Neural cell (in vitro differentiated cells): ENCODE measurements around the gene VAV3. TPM values are rescaled to one million over a fixed set of nuclear protein-coding genes. Genes with fewer than 3 reads are reported as not detected.

Source experiments
- H2AFZ ChIP-seq: fragments of 200-600, 300-800 bp; sonication (generic), shearing (Covaris generic); 2 replicates; pipeline ENCODE4 v1.6.0; 2014; ENCODE audit warnings: low read depth, mild to moderate bottlenecking, antibody characterized with exemption, low read length, moderate library complexity
- H3F3A ChIP-seq: fragments of 200-600 bp; shearing (Covaris generic); 2 replicates; pipeline ENCODE4 v1.6.1; 2016; ENCODE audit warnings: mild to moderate bottlenecking, moderate library complexity, mixed read lengths, antibody characterized with exemption, low read length; ENCODE audit not compliant: insufficient read depth, poor library complexity, severe bottlenecking
- H3K27ac ChIP-seq: fragments of 200-600, 300-800 bp; sonication (generic), shearing (Covaris generic); 2 replicates; pipeline ENCODE4 v1.5.1; 2014; ENCODE audit warnings: mild to moderate bottlenecking, low read length, moderate library complexity
- H3K27me3 ChIP-seq: fragments of 300-800, 200-600 bp; sonication (generic), shearing (Covaris generic); 2 replicates; pipeline ENCODE4 v1.6.0; 2014; ENCODE audit warnings: mild to moderate bottlenecking, low read depth, low read length, moderate library complexity; ENCODE audit not compliant: insufficient read depth
- H3K36me3 ChIP-seq: fragments of 300-800, 200-600 bp; sonication (generic), shearing (Covaris generic); 2 replicates; pipeline ENCODE4 v1.5.1; 2014; ENCODE audit warnings: mild to moderate bottlenecking, antibody characterized with exemption, low read length, moderate library complexity; ENCODE audit not compliant: insufficient read depth
- H3K4me2 ChIP-seq: fragments of 300-800, 200-600 bp; sonication (generic), shearing (Covaris generic); 2 replicates; pipeline ENCODE4 v1.6.0; 2014; ENCODE audit warnings: mild to moderate bottlenecking, low read length
- H3K4me3 ChIP-seq: fragments of 300-800, 200-600 bp; sonication (generic), shearing (Covaris generic); 2 replicates; pipeline ENCODE4 v1.5.1; 2014; ENCODE audit warnings: mild to moderate bottlenecking, low read length, moderate library complexity
- H3K79me2 ChIP-seq: fragments of 200-600 bp; shearing (Covaris generic); replicated peaks from 2 replicates; pipeline ENCODE4 v1.6.0; 2014; ENCODE audit warnings: mild to moderate bottlenecking, low read length, moderate library complexity; ENCODE audit not compliant: insufficient read depth
- H3K9ac ChIP-seq: fragments of 300-800, 200-600 bp; sonication (generic), shearing (Covaris generic); 2 replicates; pipeline ENCODE4 v1.6.1; 2016; ENCODE audit warnings: mild to moderate bottlenecking, low read length, mixed read lengths
- H3K9me2 ChIP-seq: fragments of 200-600 bp; shearing (Covaris generic); 2 replicates; pipeline ENCODE4 v1.6.1; 2016; ENCODE audit warnings: mild to moderate bottlenecking, low read length, mixed read lengths; ENCODE audit not compliant: insufficient read depth
- H3K9me3 ChIP-seq: fragments of 200-600, 300-800 bp; sonication (generic), shearing (Covaris generic); 2 replicates; pipeline ENCODE4 v1.6.1; 2016; ENCODE audit warnings: mild to moderate bottlenecking, mixed run types, low read length, moderate library complexity, mixed read lengths
- H4K20me1 ChIP-seq: fragments of 200-600 bp; shearing (Covaris generic); 2 replicates; pipeline ENCODE4 v1.6.1; 2016; ENCODE audit warnings: mild to moderate bottlenecking, mixed run types; ENCODE audit not compliant: insufficient read depth
- EP300 ChIP-seq: fragments of 450-650 bp; conservative IDR thresholded peaks from 2 replicates; pipeline ENCODE4 v1.6.1; 2014; ENCODE audit warnings: antibody characterized with exemption, mild to moderate bottlenecking, moderate library complexity; ENCODE audit not compliant: poor library complexity, severe bottlenecking
- EZH2 ChIP-seq: fragments of 200-600, 300-800 bp; shearing (Covaris generic), sonication (generic); IDR thresholded peaks from 2 replicates; pipeline ENCODE4 v1.6.1; 2014; ENCODE audit warnings: antibody characterized with exemption, low read length, borderline replicate concordance, mild to moderate bottlenecking; ENCODE audit not compliant: insufficient read depth, poor library complexity, severe bottlenecking
- MXI1 ChIP-seq: fragments of 450-650 bp; conservative IDR thresholded peaks from 2 replicates; pipeline ENCODE4 v1.6.1; 2014; ENCODE audit warnings: antibody characterized with exemption, mild to moderate bottlenecking; ENCODE audit not compliant: poor library complexity, severe bottlenecking
- POLR2AphosphoS5 ChIP-seq: IDR thresholded peaks from 2 replicates; pipeline ENCODE4 v1.6.1; 2012
- RAD21 ChIP-seq: fragments of 450-650 bp; conservative IDR thresholded peaks from 2 replicates; pipeline ENCODE4 v1.6.1; 2014; ENCODE audit warnings: antibody characterized with exemption, mild to moderate bottlenecking, moderate library complexity
- REST ChIP-seq: IDR thresholded peaks from 2 replicates; pipeline ENCODE4 v1.6.1; 2012; ENCODE audit warnings: borderline replicate concordance
- SMC3 ChIP-seq: fragments of 450-650 bp; conservative IDR thresholded peaks from 2 replicates; pipeline ENCODE4 v1.6.1; 2014; ENCODE audit warnings: antibody characterized with exemption, mild to moderate bottlenecking, moderate library complexity; ENCODE audit not compliant: poor library complexity
- TAF1 ChIP-seq: IDR thresholded peaks from 2 replicates; pipeline ENCODE4 v1.6.1; 2012; ENCODE audit warnings: low read depth
- polyA plus RNA-seq: library from polyadenylated mRNA; depleted of rRNA; stranded (reverse); fragments of >200 nt; gene quantifications from 2 replicates; pipeline ENCODE4 v1.2.3, GENCODE V29; 2014
- TF ChIP-seq, protein P1 (sequence below): fragments of 450-650 bp; IDR thresholded peaks from 2 replicates; pipeline ENCODE4 v1.5.1; 2014; ENCODE audit warnings: antibody characterized with exemption, mild to moderate bottlenecking, moderate library complexity; ENCODE audit not compliant: poor library complexity, severe bottlenecking

The VAV3 gene
- polyA plus RNA-seq, 1 donor from 2014 or later = 7.6 TPM

DNA sequence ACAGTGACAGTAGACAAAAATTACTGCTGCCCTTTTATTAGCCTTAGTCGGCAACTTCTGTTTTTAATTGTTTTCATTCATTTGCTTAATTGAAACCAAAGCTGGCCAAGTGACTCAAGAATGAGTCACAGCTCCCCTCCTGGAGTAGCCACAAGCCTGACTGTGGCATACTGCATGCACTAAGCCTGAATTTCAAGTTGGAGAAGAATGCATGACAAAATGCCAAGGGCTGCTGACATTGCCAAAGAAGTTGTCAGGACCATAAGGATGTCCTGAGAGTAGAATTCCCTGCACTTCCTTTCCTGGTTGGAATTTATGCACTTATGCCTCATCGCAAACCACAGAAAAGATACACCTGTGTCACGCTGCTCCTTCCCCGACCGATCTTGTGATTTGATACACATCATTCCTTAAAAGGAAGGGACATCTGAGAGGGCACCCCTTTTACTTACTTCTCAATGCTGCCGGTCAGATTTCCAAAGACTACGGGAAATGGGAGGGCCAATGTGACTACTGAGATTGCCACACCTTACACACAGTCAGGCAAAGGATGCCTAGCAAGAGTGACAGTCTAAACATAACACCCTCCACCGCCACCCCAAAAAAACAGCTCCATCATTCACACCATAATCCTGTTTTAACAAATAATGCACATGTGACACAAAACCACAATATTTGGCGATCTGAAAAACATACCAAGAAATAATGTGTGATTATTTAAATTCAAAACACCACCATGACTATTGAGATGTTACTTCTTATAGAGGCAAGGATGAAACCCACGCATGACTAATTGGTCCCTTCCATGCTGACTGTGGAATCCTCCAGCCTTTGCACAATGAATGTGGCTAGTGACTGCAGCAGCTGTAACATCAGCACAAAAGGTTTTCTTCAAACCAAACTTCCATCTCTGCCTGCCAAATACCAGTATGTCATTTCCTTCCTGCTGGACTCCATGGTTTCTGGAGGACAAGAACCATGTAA is 28.2 kb downstream of the VAV3 start:
- H3K9me2 ChIP-seq = no peaks in the 10 kb centered on the region
- TF ChIP-seq TAF1 (no peak), RAD21 (no peak), SMC3 (no peak), MXI1 (no peak), EZH2 (no peak), EP300 (no peak), POLR2AphosphoS5 (no peak)
- TF ChIP-seq, protein P1, sequence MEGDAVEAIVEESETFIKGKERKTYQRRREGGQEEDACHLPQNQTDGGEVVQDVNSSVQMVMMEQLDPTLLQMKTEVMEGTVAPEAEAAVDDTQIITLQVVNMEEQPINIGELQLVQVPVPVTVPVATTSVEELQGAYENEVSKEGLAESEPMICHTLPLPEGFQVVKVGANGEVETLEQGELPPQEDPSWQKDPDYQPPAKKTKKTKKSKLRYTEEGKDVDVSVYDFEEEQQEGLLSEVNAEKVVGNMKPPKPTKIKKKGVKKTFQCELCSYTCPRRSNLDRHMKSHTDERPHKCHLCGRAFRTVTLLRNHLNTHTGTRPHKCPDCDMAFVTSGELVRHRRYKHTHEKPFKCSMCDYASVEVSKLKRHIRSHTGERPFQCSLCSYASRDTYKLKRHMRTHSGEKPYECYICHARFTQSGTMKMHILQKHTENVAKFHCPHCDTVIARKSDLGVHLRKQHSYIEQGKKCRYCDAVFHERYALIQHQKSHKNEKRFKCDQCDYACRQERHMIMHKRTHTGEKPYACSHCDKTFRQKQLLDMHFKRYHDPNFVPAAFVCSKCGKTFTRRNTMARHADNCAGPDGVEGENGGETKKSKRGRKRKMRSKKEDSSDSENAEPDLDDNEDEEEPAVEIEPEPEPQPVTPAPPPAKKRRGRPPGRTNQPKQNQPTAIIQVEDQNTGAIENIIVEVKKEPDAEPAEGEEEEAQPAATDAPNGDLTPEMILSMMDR = no peak
- H3K4me3 ChIP-seq = no peak overlapping the region
- no peaks in the 10 kb centered on the region for H3K79me2 ChIP-seq
- H4K20me1 ChIP-seq = no peaks in the 10 kb centered on the region
- no peaks in the 10 kb centered on the region for H3K9me3 ChIP-seq
- H2AFZ ChIP-seq = no peak overlapping the region
- no peaks in the 10 kb centered on the region for H3K36me3 ChIP-seq
- no peaks in the 10 kb centered on the region for H3K27me3 ChIP-seq
- no peak overlapping the region for H3K27ac ChIP-seq
- H3K9ac ChIP-seq = no peak overlapping the region
- no peak overlapping the region for H3K4me2 ChIP-seq
- H3F3A ChIP-seq = no peaks in the 10 kb centered on the region

GRCh38 chr1:107935396-107936064 is 29.4 kb downstream of the VAV3 start:
- H3K36me3 ChIP-seq = no peaks in the 10 kb centered on the region

More at GRCh38 chr1:107935396-107936064, 29.4 kb downstream of the VAV3 start:
- H3K79me2 ChIP-seq = no peaks in the 10 kb centered on the region
- no peaks in the 10 kb centered on the region for H3F3A ChIP-seq
- no peak overlapping the region for H3K27ac ChIP-seq
- H4K20me1 ChIP-seq = no peaks in the 10 kb centered on the region
- no peak for TF ChIP-seq EP300
- no peak for TF ChIP-seq RAD21
- no peak for TF ChIP-seq REST
- TF ChIP-seq SMC3 = no peak
- TF ChIP-seq MXI1 = no peak
- no peak for TF ChIP-seq TAF1
- TF ChIP-seq, protein P1 = no peak
- TF ChIP-seq POLR2AphosphoS5 = no peak
- TF ChIP-seq EZH2 = no peak
- H3K9ac ChIP-seq = no peak overlapping the region
- no peak overlapping the region for H3K4me3 ChIP-seq
- no peaks in the 10 kb centered on the region for H3K9me2 ChIP-seq
- H3K4me2 ChIP-seq = no peak overlapping the region
- H3K9me3 ChIP-seq = no peaks in the 10 kb centered on the region
- H2AFZ ChIP-seq = no peak overlapping the region
- no peaks in the 10 kb centered on the region for H3K27me3 ChIP-seq
